Fibroblast of skin of left biceps (primary cell): ENCODE data around the gene FLYWCH2.
A peak's percentile ranks its signal among the peaks of the same experiment; 100 is the strongest.

Experiments
- DNase-seq, 2 experiments: peaks; one replicate each; pipeline ENCODE4 v3.0.0-alpha.2; 2013; ENCODE audit warnings: low read depth in 2 of 2

The FLYWCH2 gene

GRCh38 chr16:2853531-2854073 lies 29.4 kb upstream of the FLYWCH2 start:
- no peak for DNase-seq

- DNase-seq, result no peak
These were observed 28.2 kb upstream of the FLYWCH2 start for GRCh38 chr16:2854700-2855309.

GRCh38 chr16:2855536-2855935 lies 27.5 kb upstream of the FLYWCH2 start:
- no peak for DNase-seq

GRCh38 chr16:2856061-2856670 lies 26.8 kb upstream of the FLYWCH2 start:
- DNase-seq, result no peak

GRCh38 chr16:2856686-2857450 lies 26.1 kb upstream of the FLYWCH2 start:
- DNase-seq, result no peak

- DNase-seq, result no peak
These were observed 25.4 kb upstream of the FLYWCH2 start, which contains the start of gene PRSS22 for GRCh38 chr16:2857451-2858244. PRSS22 (minus strand) TSS chr16:2858170; CDS start chr16:2858104, 66 bp downstream.

- DNase-seq, result no peak
These were observed 24.6 kb upstream of the FLYWCH2 start for GRCh38 chr16:2858245-2859025.

GRCh38 chr16:2859686-2860265 lies 23.2 kb upstream of the FLYWCH2 start:
- no peak for DNase-seq

GRCh38 chr16:2860826-2861567 lies 22.0 kb upstream of the FLYWCH2 start:
- no peak for DNase-seq

- DNase-seq, result no peak
These were observed 17.4 kb upstream of the FLYWCH2 start for GRCh38 chr16:2865651-2866050.

- no peak for DNase-seq
These were observed 16.6 kb upstream of the FLYWCH2 start for GRCh38 chr16:2866431-2866830.

- no peak for DNase-seq
These were observed 15.4 kb upstream of the FLYWCH2 start for GRCh38 chr16:2867661-2867986.

- peak; percentile 75 to 78 for DNase-seq
These were observed 14.8 kb upstream of the FLYWCH2 start for GRCh38 chr16:2867987-2868789.

- no peak for DNase-seq
These were observed 11.1 kb upstream of the FLYWCH2 start for GRCh38 chr16:2871926-2872325.

GRCh38 chr16:2874032-2874911 lies 8.7 kb upstream of the FLYWCH2 start:
- no peak for DNase-seq

GRCh38 chr16:2874912-2875362 lies 8.1 kb upstream of the FLYWCH2 start:
- peak; percentile 33 to 36 for DNase-seq

GRCh38 chr16:2879854-2880508 lies 3.0 kb upstream of the FLYWCH2 start:
- DNase-seq, result no peak
